ENCODE data around the gene PPP3R1.
A peak's percentile ranks its signal among the peaks of the same experiment; 100 is the strongest.

The PPP3R1 gene

GRCh38 chr2:68251855-68252399 is 405 bp downstream of the PPP3R1 start:
- Histone ChIP-seq H3K9me3 (ENCODE audit: insufficient read depth, low read depth, low read length) (peaks cover 2% of the 10 kb centered on the region), H3K18ac (ENCODE audit: low read length) (peak overlapping the region; percentile 97), H3K27me3 (ENCODE audit: insufficient read depth, low read length) (no peaks in the 10 kb centered on the region), H2BK120ac (ENCODE audit: insufficient read depth, low read length, poor library complexity) (peak overlapping the region; percentile 92), H3K4ac (ENCODE audit: low read depth, low read length) (peak overlapping the region; percentile 89), H3K4me1 (ENCODE audit: control insufficient read depth in 1 of 2, insufficient read depth in 2 of 2, low read length in 2 of 2) (peaks cover 1 to 5% of the 10 kb centered on the region in 2 experiments), H2BK5ac (ENCODE audit: low read depth, low read length, poor library complexity) (peak overlapping the region; percentile 98), H3K79me1 (ENCODE audit: low read length) (peaks cover 15% of the 10 kb centered on the region), H3K9ac (ENCODE audit: low read length) (peak overlapping the region; percentile 88), H3K27ac (ENCODE audit: low read depth, low read length) (peak overlapping the region; percentile 90), H3K14ac (ENCODE audit: low read length) (peak overlapping the region; percentile 91), H2BK12ac (ENCODE audit: low read length) (no peak overlapping the region), H4K91ac (ENCODE audit: low read depth, low read length) (peak overlapping the region; percentile 97), H4K8ac (ENCODE audit: low read depth, low read length) (peak overlapping the region; percentile 92), H4K12ac (ENCODE audit: low read depth, low read length) (peak overlapping the region; percentile 77), H2AFZ (ENCODE audit: insufficient read depth, low read length, poor library complexity) (peak overlapping the region; percentile 91), H3K79me2 (ENCODE audit: control insufficient read depth, insufficient read depth, low read length, poor library complexity) (peaks cover 19% of the 10 kb centered on the region), H3K23ac (ENCODE audit: low read length) (no peak overlapping the region), H3K4me2 (ENCODE audit: low read length) (peak overlapping the region; percentile 75), H3K4me3 (ENCODE audit: low read depth, low read length) (peak overlapping the region; percentile 93), H2AK5ac (ENCODE audit: low read length) (peak overlapping the region; percentile 87), H3K36me3 (ENCODE audit: control insufficient read depth in 1 of 2, insufficient read depth in 2 of 2, low read length in 2 of 2) (no peaks in the 10 kb centered on the region)
- DNase-seq: peak in 1 of 2 donors; percentile 42
- WGBS (ENCODE audit: extremely low coverage, insufficient coverage, insufficient read length): no CpG with 5 or more reads among the region's 78 CpGs

GRCh38 chr2:68251187-68251854 is 1.0 kb downstream of the PPP3R1 start:
- Histone ChIP-seq H3K79me1 (ENCODE audit: low read length) (peaks cover 15% of the 10 kb centered on the region), H2BK120ac (ENCODE audit: insufficient read depth, low read length, poor library complexity) (peak overlapping the region; percentile 26), H2BK5ac (ENCODE audit: low read depth, low read length, poor library complexity) (peak overlapping the region; percentile 67), H3K36me3 (ENCODE audit: control insufficient read depth in 1 of 2, insufficient read depth in 2 of 2, low read length in 2 of 2) (no peaks in the 10 kb centered on the region), H3K27ac (ENCODE audit: low read depth, low read length) (peak overlapping the region; percentile 90), H3K23ac (ENCODE audit: low read length) (no peak overlapping the region), H3K18ac (ENCODE audit: low read length) (peak overlapping the region; percentile 80), H3K27me3 (ENCODE audit: insufficient read depth, low read length) (no peaks in the 10 kb centered on the region), H4K91ac (ENCODE audit: low read depth, low read length) (peak overlapping the region; percentile 72), H3K4me3 (ENCODE audit: low read depth, low read length) (peak overlapping the region; percentile 93), H2AK5ac (ENCODE audit: low read length) (peak overlapping the region; percentile 13), H4K8ac (ENCODE audit: low read depth, low read length) (peak overlapping the region; percentile 79), H3K4me2 (ENCODE audit: low read length) (peak overlapping the region; percentile 75), H3K4me1 (ENCODE audit: control insufficient read depth in 1 of 2, insufficient read depth in 2 of 2, low read length in 2 of 2) (peaks cover 3 to 5% of the 10 kb centered on the region in 2 experiments), H4K12ac (ENCODE audit: low read depth, low read length) (no peak overlapping the region), H3K9me3 (ENCODE audit: insufficient read depth, low read depth, low read length) (peaks cover 2% of the 10 kb centered on the region), H2BK12ac (ENCODE audit: low read length) (no peak overlapping the region), H3K14ac (ENCODE audit: low read length) (peak overlapping the region; percentile 77), H3K9ac (ENCODE audit: low read length) (peak overlapping the region; percentile 77), H2AFZ (ENCODE audit: insufficient read depth, low read length, poor library complexity) (no peak overlapping the region), H3K4ac (ENCODE audit: low read depth, low read length) (peak overlapping the region; percentile 68), H3K79me2 (ENCODE audit: control insufficient read depth, insufficient read depth, low read length, poor library complexity) (peaks cover 22% of the 10 kb centered on the region)
- WGBS (ENCODE audit: extremely low coverage, insufficient coverage, insufficient read length): no CpG with 5 or more reads among the region's 41 CpGs
- peak; percentile 71 to 90 for DNase-seq

- no peak overlapping the region for H2BK5ac ChIP-seq (ENCODE audit: low read depth, low read length, poor library complexity)
- H3K4me2 ChIP-seq (ENCODE audit: low read length): peak overlapping the region; percentile 75
- no CpG with 5 or more reads among the region's 15 CpGs for WGBS (ENCODE audit: extremely low coverage, insufficient coverage, insufficient read length)
- H4K91ac ChIP-seq (ENCODE audit: low read depth, low read length): no peak overlapping the region
- no peak overlapping the region for H3K4me3 ChIP-seq (ENCODE audit: low read depth, low read length)
- peak overlapping the region; percentile 80 for H3K4ac ChIP-seq (ENCODE audit: low read depth, low read length)
- peaks cover 15% of the 10 kb centered on the region for H3K79me1 ChIP-seq (ENCODE audit: low read length)
- peak overlapping the region; percentile 12 for H3K27ac ChIP-seq (ENCODE audit: low read depth, low read length)
- H4K8ac ChIP-seq (ENCODE audit: low read depth, low read length): no peak overlapping the region
- peak overlapping the region; percentile 44 for H3K9ac ChIP-seq (ENCODE audit: low read length)
- H3K79me2 ChIP-seq (ENCODE audit: control insufficient read depth, insufficient read depth, low read length, poor library complexity): peaks cover 24% of the 10 kb centered on the region
- H3K9me3 ChIP-seq (ENCODE audit: insufficient read depth, low read depth, low read length): peaks cover 2% of the 10 kb centered on the region
- H2BK120ac ChIP-seq (ENCODE audit: insufficient read depth, low read length, poor library complexity): no peak overlapping the region
- peaks cover 3 to 5% of the 10 kb centered on the region in 2 experiments for H3K4me1 ChIP-seq (ENCODE audit: control insufficient read depth in 1 of 2, insufficient read depth in 2 of 2, low read length in 2 of 2)
- no peak overlapping the region for H3K18ac ChIP-seq (ENCODE audit: low read length)
- DNase-seq: no peak
- no peak overlapping the region for H3K14ac ChIP-seq (ENCODE audit: low read length)
- no peak overlapping the region for H2AFZ ChIP-seq (ENCODE audit: insufficient read depth, low read length, poor library complexity)
- H3K36me3 ChIP-seq (ENCODE audit: control insufficient read depth in 1 of 2, insufficient read depth in 2 of 2, low read length in 2 of 2): no peaks in the 10 kb centered on the region
- no peak overlapping the region for H4K12ac ChIP-seq (ENCODE audit: low read depth, low read length)
- no peak overlapping the region for H2BK12ac ChIP-seq (ENCODE audit: low read length)
- no peaks in the 10 kb centered on the region for H3K27me3 ChIP-seq (ENCODE audit: insufficient read depth, low read length)
- H3K23ac ChIP-seq (ENCODE audit: low read length): no peak overlapping the region
- H2AK5ac ChIP-seq (ENCODE audit: low read length): no peak overlapping the region
These were observed 1.6 kb downstream of the PPP3R1 start for GRCh38 chr2:68250652-68251186.

GRCh38 chr2:68250196-68250595 is 2.1 kb downstream of the PPP3R1 start:
- Histone ChIP-seq H2BK5ac (ENCODE audit: low read depth, low read length, poor library complexity) (no peak overlapping the region), H3K18ac (ENCODE audit: low read length) (no peak overlapping the region), H3K79me1 (ENCODE audit: low read length) (peaks cover 15% of the 10 kb centered on the region), H3K4me2 (ENCODE audit: low read length) (peak overlapping the region; percentile 75), H4K91ac (ENCODE audit: low read depth, low read length) (no peak overlapping the region), H3K4me3 (ENCODE audit: low read depth, low read length) (no peak overlapping the region), H3K4ac (ENCODE audit: low read depth, low read length) (peak overlapping the region; percentile 80), H3K9me3 (ENCODE audit: insufficient read depth, low read depth, low read length) (peaks cover 2% of the 10 kb centered on the region), H2BK120ac (ENCODE audit: insufficient read depth, low read length, poor library complexity) (no peak overlapping the region), H2BK12ac (ENCODE audit: low read length) (no peak overlapping the region), H2AFZ (ENCODE audit: insufficient read depth, low read length, poor library complexity) (no peak overlapping the region), H4K12ac (ENCODE audit: low read depth, low read length) (no peak overlapping the region), H3K36me3 (ENCODE audit: control insufficient read depth in 1 of 2, insufficient read depth in 2 of 2, low read length in 2 of 2) (no peaks in the 10 kb centered on the region), H3K14ac (ENCODE audit: low read length) (no peak overlapping the region), H3K9ac (ENCODE audit: low read length) (no peak overlapping the region), H4K8ac (ENCODE audit: low read depth, low read length) (no peak overlapping the region), H3K4me1 (ENCODE audit: control insufficient read depth in 1 of 2, insufficient read depth in 2 of 2, low read length in 2 of 2) (peaks cover 3 to 5% of the 10 kb centered on the region in 2 experiments), H3K23ac (ENCODE audit: low read length) (no peak overlapping the region), H3K79me2 (ENCODE audit: control insufficient read depth, insufficient read depth, low read length, poor library complexity) (peaks cover 24% of the 10 kb centered on the region), H3K27me3 (ENCODE audit: insufficient read depth, low read length) (no peaks in the 10 kb centered on the region), H3K27ac (ENCODE audit: low read depth, low read length) (no peak overlapping the region), H2AK5ac (ENCODE audit: low read length) (no peak overlapping the region)
- DNase-seq: no peak
- WGBS (ENCODE audit: extremely low coverage, insufficient coverage, insufficient read length): no CpG with 5 or more reads among the region's 5 CpGs

Measured in trophoblast cell (in vitro differentiated cells and primary cell).